Dermis microvascular lymphatic vessel endothelial cell (primary cell): ENCODE measurements around the gene TMEM176A. TPM values are rescaled to one million over a fixed set of nuclear protein-coding genes. Genes with fewer than 3 reads are reported as not detected.
"Not testable (repeated sequence)": the region's sequence is repeated elsewhere in the genome, so short reads cannot be mapped to it uniquely, and the experiment has no call there.

Source experiments
- DNase-seq, 2 donors: peaks; one replicate each; pipeline versions ENCODE4 v3.0.0 to v3.0.0-alpha.2; 2010; ENCODE audit warnings: low read depth in 2 of 2
- total RNA-seq: library from RNA; depleted of rRNA; stranded (reverse); fragments of >200 nt; gene quantifications from 2 replicates; pipeline ENCODE4 v1.2.1, GENCODE V29; 2014

The TMEM176A gene
- total RNA-seq, 1 donor from 2014 or later: not detected

- no peak for DNase-seq
These were observed 11.9 kb upstream of the TMEM176A start for GRCh38 chr7:150788474-150789269.

- no peak for DNase-seq
These were observed 10.0 kb upstream of the TMEM176A start for GRCh38 chr7:150790416-150791075.

DNA sequence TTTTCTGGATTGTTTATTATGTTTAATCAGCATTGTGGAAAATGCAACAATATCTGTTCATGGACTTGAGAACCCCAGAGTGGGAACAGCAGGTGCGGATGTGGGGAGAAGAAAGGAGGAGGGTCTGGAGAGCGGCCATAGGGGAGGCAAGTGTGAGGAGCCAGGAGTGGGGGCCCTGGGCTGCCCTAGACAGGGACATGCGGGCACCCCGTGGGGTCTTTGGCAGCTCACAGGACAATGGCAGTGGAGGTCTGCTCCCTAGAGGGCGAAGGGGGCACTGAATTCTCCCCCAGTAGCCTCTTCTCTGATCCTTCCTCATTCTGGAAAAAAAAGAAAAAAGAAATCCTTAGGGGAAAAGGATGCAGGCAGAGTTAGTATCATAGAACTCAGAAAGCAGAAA lies 9.3 kb upstream of the TMEM176A start:
- no peak for DNase-seq

DNA sequence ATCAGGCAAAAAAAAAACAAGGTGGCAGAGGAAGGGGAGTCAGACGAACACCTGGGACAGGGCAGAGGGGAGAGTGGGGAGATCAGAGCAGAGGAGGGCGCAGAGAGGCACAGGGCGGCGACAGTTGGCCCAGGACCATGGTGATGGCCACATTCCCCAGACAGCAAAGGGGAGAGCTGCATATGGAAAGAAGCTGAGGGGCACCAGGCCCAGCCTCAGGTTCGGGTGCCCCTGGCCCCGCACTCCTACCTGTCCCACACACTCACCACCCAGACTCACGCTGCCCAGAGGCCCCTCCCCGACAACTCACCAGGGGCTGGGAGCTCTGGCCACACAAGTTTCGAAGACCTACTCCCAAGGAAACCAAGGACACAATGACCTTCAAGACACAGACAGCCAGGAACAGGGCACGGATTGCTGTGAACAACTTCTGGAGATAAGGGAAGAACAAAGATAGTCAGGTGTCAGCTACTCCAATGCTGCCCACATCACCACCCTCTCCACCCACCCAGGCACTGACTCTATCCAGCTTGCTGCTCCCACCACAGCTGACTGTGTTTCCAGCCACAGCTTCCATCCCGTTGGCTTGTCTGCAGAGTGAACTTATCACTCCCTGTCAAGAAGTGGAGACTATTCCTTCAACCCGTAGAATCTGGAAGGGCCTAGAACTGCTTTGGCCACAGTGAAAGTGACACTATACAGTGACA lies 8.7 kb upstream of the TMEM176A start:
- DNase-seq: no peak

GRCh38 chr7:150793569-150794238 lies 6.9 kb upstream of the TMEM176A start:
- DNase-seq: no peak

GRCh38 chr7:150797661-150798060 lies 2.9 kb upstream of the TMEM176A start:
- DNase-seq: no peak

GRCh38 chr7:150799156-150799555 lies 1.4 kb upstream of the TMEM176A start:
- no peak for DNase-seq

- no peak for DNase-seq
These were observed 608 bp upstream of the TMEM176A start, which contains the start of gene TMEM176B for GRCh38 chr7:150799741-150800580. Gene TMEM176B (minus strand): TSS chr7:150800364. CDS start chr7:150796569, 3,795 bp downstream.

GRCh38 chr7:150801242-150801945 lies 825 bp downstream of the TMEM176A start:
- no peak for DNase-seq

DNA sequence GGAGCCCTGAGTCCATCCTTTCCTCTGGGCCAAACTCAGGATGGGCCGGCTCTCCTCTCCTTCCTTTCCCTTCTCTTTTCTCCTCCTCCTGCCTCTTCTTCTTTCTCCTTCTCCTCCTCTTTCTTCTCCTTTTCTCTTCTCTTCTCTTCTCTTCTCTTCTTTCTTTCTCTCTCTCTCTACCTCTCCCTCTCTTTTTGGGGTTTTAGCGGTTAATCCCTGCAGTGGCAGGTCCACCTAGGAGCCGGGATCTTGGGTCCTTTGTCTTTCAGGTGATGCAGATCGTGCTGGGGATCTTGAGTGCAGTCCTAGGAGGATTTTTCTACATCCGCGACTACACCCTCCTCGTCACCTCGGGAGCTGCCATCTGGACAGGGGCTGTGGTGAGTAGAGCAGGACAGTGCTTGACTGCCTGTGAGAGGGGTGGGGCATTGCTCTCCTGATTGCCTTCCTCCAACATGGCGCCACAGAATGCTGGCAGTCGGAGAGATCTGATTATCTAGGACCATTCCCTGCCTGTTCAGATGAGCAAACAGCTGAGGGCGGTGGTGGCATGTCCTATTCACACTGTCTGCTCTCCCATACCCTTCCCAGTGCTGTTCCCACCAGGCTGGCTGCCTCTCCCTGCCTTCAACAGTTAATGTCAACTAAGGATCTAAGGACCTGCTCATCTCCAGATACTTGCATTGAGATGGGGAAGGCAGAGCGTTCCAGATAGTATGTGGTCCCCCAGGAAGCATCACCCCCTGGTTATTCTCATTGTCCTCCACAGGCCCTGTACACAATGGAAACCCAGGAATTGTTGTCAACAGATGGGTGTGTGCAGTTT lies 1.6 kb downstream of the TMEM176A start:
- no peak for DNase-seq

GRCh38 chr7:150803161-150803860 lies 2.7 kb downstream of the TMEM176A start:
- DNase-seq: no peak

DNA sequence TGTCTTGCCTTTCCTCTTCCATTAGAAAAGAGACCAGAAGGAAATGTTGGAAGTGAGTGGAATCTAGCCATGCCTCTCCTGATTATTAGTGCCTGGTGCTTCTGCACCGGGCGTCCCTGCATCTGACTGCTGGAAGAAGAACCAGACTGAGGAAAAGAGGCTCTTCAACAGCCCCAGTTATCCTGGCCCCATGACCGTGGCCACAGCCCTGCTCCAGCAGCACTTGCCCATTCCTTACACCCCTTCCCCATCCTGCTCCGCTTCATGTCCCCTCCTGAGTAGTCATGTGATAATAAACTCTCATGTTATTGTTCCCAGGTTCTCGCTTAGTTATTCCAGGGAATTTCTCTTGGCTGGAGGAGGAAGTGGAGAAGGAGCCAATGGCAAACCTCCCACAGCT lies 4.2 kb downstream of the TMEM176A start:
- no peak for DNase-seq

GRCh38 chr7:150805864-150806263 lies 5.3 kb downstream of the TMEM176A start:
- DNase-seq: no peak

DNA sequence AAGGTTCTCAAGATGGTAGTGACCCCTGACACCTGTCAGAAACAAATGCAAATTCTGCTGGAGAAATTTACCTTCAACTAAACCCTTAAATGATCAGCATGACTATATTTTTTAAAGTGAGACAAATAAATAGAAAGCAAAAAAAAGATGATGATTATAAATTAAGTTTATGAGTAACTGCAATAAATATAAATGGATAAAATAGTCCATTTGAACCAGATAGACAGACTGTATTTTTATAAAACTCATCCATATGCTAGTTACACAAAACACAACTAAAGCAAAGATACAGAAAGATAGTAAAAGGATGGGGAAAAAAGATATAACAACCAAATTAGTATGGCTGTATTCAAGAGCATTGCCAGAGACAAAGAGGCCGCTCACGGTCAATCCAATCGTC lies 5.9 kb downstream of the TMEM176A start:
- no peak for DNase-seq

GRCh38 chr7:150806863-150807262 lies 6.3 kb downstream of the TMEM176A start:
- DNase-seq: no peak

- not testable (repeated sequence) for DNase-seq
These were observed 7.3 kb downstream of the TMEM176A start for GRCh38 chr7:150807616-150808438.

GRCh38 chr7:150814328-150815001 lies 13.9 kb downstream of the TMEM176A start:
- no peak for DNase-seq
